Neural cell (in vitro differentiated cells): ENCODE data around the gene UBE3B. TPM values are rescaled to one million over a fixed set of nuclear protein-coding genes. Genes with fewer than 3 reads are reported as not detected.

Experiments used
- H2AFZ ChIP-seq: fragments of 200-600, 300-800 bp; sonication (generic), shearing (Covaris generic); 2 replicates; pipeline ENCODE4 v1.6.0; 2014; ENCODE audit warnings: low read depth, mild to moderate bottlenecking, antibody characterized with exemption, low read length, moderate library complexity
- H3F3A ChIP-seq: fragments of 200-600 bp; shearing (Covaris generic); 2 replicates; pipeline ENCODE4 v1.6.1; 2016; ENCODE audit warnings: mild to moderate bottlenecking, moderate library complexity, mixed read lengths, antibody characterized with exemption, low read length; ENCODE audit not compliant: insufficient read depth, poor library complexity, severe bottlenecking
- H3K27ac ChIP-seq: fragments of 200-600, 300-800 bp; sonication (generic), shearing (Covaris generic); 2 replicates; pipeline ENCODE4 v1.5.1; 2014; ENCODE audit warnings: mild to moderate bottlenecking, low read length, moderate library complexity
- H3K27me3 ChIP-seq: fragments of 300-800, 200-600 bp; sonication (generic), shearing (Covaris generic); 2 replicates; pipeline ENCODE4 v1.6.0; 2014; ENCODE audit warnings: mild to moderate bottlenecking, low read depth, low read length, moderate library complexity; ENCODE audit not compliant: insufficient read depth
- H3K36me3 ChIP-seq: fragments of 300-800, 200-600 bp; sonication (generic), shearing (Covaris generic); 2 replicates; pipeline ENCODE4 v1.5.1; 2014; ENCODE audit warnings: mild to moderate bottlenecking, antibody characterized with exemption, low read length, moderate library complexity; ENCODE audit not compliant: insufficient read depth
- H3K4me2 ChIP-seq: fragments of 300-800, 200-600 bp; sonication (generic), shearing (Covaris generic); 2 replicates; pipeline ENCODE4 v1.6.0; 2014; ENCODE audit warnings: mild to moderate bottlenecking, low read length
- H3K4me3 ChIP-seq: fragments of 300-800, 200-600 bp; sonication (generic), shearing (Covaris generic); 2 replicates; pipeline ENCODE4 v1.5.1; 2014; ENCODE audit warnings: mild to moderate bottlenecking, low read length, moderate library complexity
- H3K79me2 ChIP-seq: fragments of 200-600 bp; shearing (Covaris generic); replicated peaks from 2 replicates; pipeline ENCODE4 v1.6.0; 2014; ENCODE audit warnings: mild to moderate bottlenecking, low read length, moderate library complexity; ENCODE audit not compliant: insufficient read depth
- H3K9ac ChIP-seq: fragments of 300-800, 200-600 bp; sonication (generic), shearing (Covaris generic); 2 replicates; pipeline ENCODE4 v1.6.1; 2016; ENCODE audit warnings: mild to moderate bottlenecking, low read length, mixed read lengths
- H3K9me2 ChIP-seq: fragments of 200-600 bp; shearing (Covaris generic); 2 replicates; pipeline ENCODE4 v1.6.1; 2016; ENCODE audit warnings: mild to moderate bottlenecking, low read length, mixed read lengths; ENCODE audit not compliant: insufficient read depth
- H3K9me3 ChIP-seq: fragments of 200-600, 300-800 bp; sonication (generic), shearing (Covaris generic); 2 replicates; pipeline ENCODE4 v1.6.1; 2016; ENCODE audit warnings: mild to moderate bottlenecking, mixed run types, low read length, moderate library complexity, mixed read lengths
- H4K20me1 ChIP-seq: fragments of 200-600 bp; shearing (Covaris generic); 2 replicates; pipeline ENCODE4 v1.6.1; 2016; ENCODE audit warnings: mild to moderate bottlenecking, mixed run types; ENCODE audit not compliant: insufficient read depth
- CTCF ChIP-seq: fragments of 450-650 bp; IDR thresholded peaks from 2 replicates; pipeline ENCODE4 v1.5.1; 2014; ENCODE audit warnings: antibody characterized with exemption, mild to moderate bottlenecking, moderate library complexity; ENCODE audit not compliant: poor library complexity, severe bottlenecking
- EP300 ChIP-seq: fragments of 450-650 bp; conservative IDR thresholded peaks from 2 replicates; pipeline ENCODE4 v1.6.1; 2014; ENCODE audit warnings: antibody characterized with exemption, mild to moderate bottlenecking, moderate library complexity; ENCODE audit not compliant: poor library complexity, severe bottlenecking
- EZH2 ChIP-seq: fragments of 200-600, 300-800 bp; shearing (Covaris generic), sonication (generic); IDR thresholded peaks from 2 replicates; pipeline ENCODE4 v1.6.1; 2014; ENCODE audit warnings: antibody characterized with exemption, low read length, borderline replicate concordance, mild to moderate bottlenecking; ENCODE audit not compliant: insufficient read depth, poor library complexity, severe bottlenecking
- MXI1 ChIP-seq: fragments of 450-650 bp; conservative IDR thresholded peaks from 2 replicates; pipeline ENCODE4 v1.6.1; 2014; ENCODE audit warnings: antibody characterized with exemption, mild to moderate bottlenecking; ENCODE audit not compliant: poor library complexity, severe bottlenecking
- POLR2AphosphoS5 ChIP-seq: IDR thresholded peaks from 2 replicates; pipeline ENCODE4 v1.6.1; 2012
- RAD21 ChIP-seq: fragments of 450-650 bp; conservative IDR thresholded peaks from 2 replicates; pipeline ENCODE4 v1.6.1; 2014; ENCODE audit warnings: antibody characterized with exemption, mild to moderate bottlenecking, moderate library complexity
- REST ChIP-seq: IDR thresholded peaks from 2 replicates; pipeline ENCODE4 v1.6.1; 2012; ENCODE audit warnings: borderline replicate concordance
- SMC3 ChIP-seq: fragments of 450-650 bp; conservative IDR thresholded peaks from 2 replicates; pipeline ENCODE4 v1.6.1; 2014; ENCODE audit warnings: antibody characterized with exemption, mild to moderate bottlenecking, moderate library complexity; ENCODE audit not compliant: poor library complexity
- TAF1 ChIP-seq: IDR thresholded peaks from 2 replicates; pipeline ENCODE4 v1.6.1; 2012; ENCODE audit warnings: low read depth
- polyA plus RNA-seq: library from polyadenylated mRNA; depleted of rRNA; stranded (reverse); fragments of >200 nt; gene quantifications from 2 replicates; pipeline ENCODE4 v1.2.3, GENCODE V29; 2014

Gene UBE3B
- polyA plus RNA-seq, 1 donor from 2014 or later: 21.7 TPM

- TF ChIP-seq REST (no peak), POLR2AphosphoS5 (no peak), TAF1 (no peak), RAD21 (no peak), MXI1 (no peak), EP300 (no peak), CTCF (no peak), EZH2 (no peak), SMC3 (no peak)
- H3K27me3 ChIP-seq: no peaks in the 10 kb centered on the region
- H2AFZ ChIP-seq: no peak overlapping the region
- no peak overlapping the region for H3K27ac ChIP-seq
- H3K9me2 ChIP-seq: no peaks in the 10 kb centered on the region
- no peak overlapping the region for H3K4me2 ChIP-seq
- H3K9me3 ChIP-seq: no peaks in the 10 kb centered on the region
- peaks cover 6% of the 10 kb centered on the region for H3K79me2 ChIP-seq
- H3K36me3 ChIP-seq: no peaks in the 10 kb centered on the region
- H3F3A ChIP-seq: no peaks in the 10 kb centered on the region
- H3K4me3 ChIP-seq: no peak overlapping the region
- no peaks in the 10 kb centered on the region for H4K20me1 ChIP-seq
- H3K9ac ChIP-seq: no peak overlapping the region
These were observed 91.1 kb downstream of the UBE3B start for GRCh38 chr12:109568486-109568885.

GRCh38 chr12:109571773-109572505 is 94.5 kb downstream of the UBE3B start:
- no peaks in the 10 kb centered on the region for H3K27me3 ChIP-seq
- no peak overlapping the region for H2AFZ ChIP-seq
- H3K4me3 ChIP-seq: peak overlapping the region; percentile 90
- no peaks in the 10 kb centered on the region for H3K9me2 ChIP-seq
- H3K27ac ChIP-seq: peak overlapping the region; percentile 94
- peaks cover 21% of the 10 kb centered on the region for H3K79me2 ChIP-seq
- no peak overlapping the region for H3K9ac ChIP-seq
- no peak for TF ChIP-seq MXI1
- no peak for TF ChIP-seq EZH2
- no peak for TF ChIP-seq POLR2AphosphoS5
- TF ChIP-seq SMC3: no peak
- TF ChIP-seq EP300: no peak
- no peak for TF ChIP-seq REST
- no peak for TF ChIP-seq RAD21
- no peak for TF ChIP-seq CTCF
- no peak for TF ChIP-seq TAF1
- no peak overlapping the region for H3K4me2 ChIP-seq
- H4K20me1 ChIP-seq: no peaks in the 10 kb centered on the region
- no peaks in the 10 kb centered on the region for H3K36me3 ChIP-seq
- H3F3A ChIP-seq: no peaks in the 10 kb centered on the region
- H3K9me3 ChIP-seq: no peaks in the 10 kb centered on the region
